GM21619 (cell line): Measurements from ENCODE around the gene CENPW.

ENCODE experiments used
- ATAC-seq: cut with Tn5 transposase; IDR thresholded peaks from one replicate; pipeline ENCODE4 v1.9.1; 2021; ENCODE audit not compliant: unreplicated experiment

The CENPW gene

DNA sequence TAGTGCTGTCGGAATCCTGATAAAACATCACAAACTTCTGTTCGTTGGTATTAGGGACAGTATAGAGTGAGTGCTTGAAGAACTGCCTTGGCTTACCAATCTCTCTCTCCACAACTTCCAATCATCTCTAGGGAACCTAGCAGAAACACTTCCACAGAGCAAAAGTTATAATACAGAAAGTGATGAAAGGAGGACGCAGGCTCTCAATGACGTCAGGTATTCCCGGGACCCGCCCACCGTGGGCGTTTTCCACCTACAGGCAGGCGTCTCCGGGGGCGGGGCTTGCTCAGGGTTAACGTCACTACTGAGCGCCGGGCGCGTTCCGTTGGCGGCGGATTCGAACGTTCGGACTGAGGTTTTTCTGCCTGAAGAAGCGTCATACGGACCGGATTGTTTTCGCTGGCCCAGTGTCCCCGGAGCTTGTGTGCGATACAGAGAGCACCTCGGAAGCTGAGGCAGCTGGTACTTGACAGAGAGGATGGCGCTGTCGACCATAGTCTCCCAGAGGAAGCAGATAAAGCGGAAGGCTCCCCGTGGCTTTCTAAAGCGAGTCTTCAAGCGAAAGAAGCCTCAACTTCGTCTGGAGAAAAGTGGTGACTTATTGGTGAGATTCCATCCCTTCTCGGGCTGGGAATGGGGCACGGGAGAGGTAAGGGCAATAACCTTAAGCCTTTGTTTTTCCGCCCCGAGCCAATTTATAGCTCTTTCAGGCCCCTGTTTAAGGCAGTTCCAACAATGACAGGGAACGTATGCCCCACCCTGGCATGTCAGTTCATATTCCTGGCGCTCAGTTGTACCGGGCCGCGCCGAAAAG, at the start of gene CENPW:
Gene CENPW, plus strand, starts transcription at position 320 of the 814 bp plus-strand sequence. Its CDS starts 159 bp downstream, at position 479.
- ATAC-seq: peak; percentile 95

DNA sequence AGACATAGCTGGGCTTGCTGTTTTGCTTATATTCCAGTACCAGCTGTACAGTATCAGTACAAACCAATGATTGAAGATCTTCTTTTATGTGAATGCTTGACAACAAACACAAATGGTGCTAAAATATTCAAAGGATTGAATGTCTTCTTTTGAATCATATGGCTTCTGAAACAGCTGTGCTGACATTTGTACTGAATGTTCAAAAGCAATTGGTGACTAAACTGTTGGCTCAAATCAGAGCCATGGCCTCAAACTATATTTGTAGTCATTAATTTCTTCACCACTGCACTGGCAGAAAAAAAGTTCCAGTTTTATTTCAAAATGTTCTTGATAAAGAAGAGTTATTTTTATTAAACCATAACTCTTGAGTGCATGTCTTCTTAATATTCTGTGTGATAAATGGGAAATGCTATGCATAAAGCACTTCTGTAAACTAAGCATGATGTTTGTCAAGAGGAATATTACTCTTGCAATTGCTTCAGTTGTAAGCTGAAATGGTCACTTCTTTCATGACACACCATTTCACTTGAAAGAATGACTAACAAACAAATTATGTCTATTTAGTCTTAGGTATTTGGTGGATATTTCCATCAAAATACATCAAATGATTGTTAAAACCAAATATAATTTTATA, 45.9 kb upstream of the CENPW start:
- ATAC-seq: no peak

DNA sequence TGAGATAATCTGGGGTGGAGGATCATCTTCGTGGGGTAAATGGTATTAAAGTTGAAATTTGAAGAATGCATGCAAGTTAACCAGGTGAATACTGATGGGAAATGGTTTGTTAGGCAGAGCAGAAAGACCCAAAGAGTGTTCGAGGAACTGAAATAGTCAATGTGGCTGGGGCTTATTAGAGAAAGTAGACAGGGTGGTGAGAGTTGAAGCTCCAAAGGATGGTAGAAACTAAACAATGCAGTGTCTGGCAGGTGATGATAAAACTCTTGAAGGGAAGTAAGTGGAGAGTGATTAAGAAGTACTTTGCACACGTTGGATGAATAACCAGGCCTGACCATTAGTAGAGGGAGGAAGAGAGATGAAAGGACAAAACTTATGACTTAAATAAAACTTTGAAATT, 39.8 kb upstream of the CENPW start:
- peak; percentile 34 for ATAC-seq

DNA sequence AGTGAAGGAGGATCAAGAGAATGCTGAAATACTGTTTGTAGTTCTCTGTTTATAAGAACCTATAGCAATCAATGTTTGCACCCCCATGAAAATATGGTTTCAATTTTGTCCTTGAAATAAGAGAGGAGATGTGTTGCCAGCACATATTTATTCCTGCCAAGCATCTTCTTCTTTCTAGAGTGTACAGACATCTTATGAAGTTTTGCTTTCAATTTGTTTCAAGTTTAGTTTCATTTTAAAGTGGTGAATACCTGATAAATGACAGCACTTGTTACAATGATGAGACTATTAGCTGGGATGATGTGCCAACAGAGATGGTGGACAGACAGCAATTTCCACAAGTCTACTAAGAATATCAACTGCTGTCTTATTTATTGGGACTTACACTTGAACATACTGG, 39.2 kb upstream of the CENPW start:
- ATAC-seq: peak; percentile 74

DNA sequence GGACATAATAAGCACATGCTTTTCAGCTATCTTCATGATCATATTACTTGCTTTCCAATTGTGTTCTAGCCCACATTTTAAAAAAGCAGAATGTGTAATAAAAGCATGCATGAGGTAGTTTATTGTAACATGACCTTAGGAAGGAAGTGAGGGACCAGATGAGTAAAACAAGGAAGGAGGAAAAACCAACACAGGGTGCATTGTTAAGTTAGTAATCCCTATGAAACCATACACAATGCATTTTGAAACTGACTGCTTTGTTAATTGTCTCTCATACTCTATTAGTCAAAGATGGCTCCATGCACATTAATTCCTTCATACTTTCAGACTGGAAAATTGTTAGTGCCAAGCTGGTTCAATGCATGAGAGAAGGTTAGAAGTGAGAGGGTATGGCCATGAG, 37.7 kb upstream of the CENPW start:
- ATAC-seq: no peak

DNA sequence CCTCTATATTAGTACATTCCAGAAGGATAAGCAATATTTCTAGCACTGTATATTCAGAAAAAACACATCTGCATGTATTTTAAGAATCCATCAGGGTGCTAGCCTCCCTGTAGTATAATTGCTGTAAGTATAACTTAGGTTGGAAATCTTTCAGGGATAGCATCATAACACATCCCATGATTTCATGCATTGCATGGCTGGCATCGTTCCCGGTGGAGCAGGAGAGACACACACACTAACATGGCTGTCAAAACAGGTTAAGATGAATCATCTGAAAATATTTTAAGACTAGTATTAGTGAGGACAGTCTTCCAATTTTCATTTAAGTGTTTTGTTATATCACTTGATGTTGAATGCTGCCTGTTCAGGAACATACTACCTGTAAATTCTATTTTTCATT, 32.1 kb upstream of the CENPW start:
- ATAC-seq: no peak

DNA sequence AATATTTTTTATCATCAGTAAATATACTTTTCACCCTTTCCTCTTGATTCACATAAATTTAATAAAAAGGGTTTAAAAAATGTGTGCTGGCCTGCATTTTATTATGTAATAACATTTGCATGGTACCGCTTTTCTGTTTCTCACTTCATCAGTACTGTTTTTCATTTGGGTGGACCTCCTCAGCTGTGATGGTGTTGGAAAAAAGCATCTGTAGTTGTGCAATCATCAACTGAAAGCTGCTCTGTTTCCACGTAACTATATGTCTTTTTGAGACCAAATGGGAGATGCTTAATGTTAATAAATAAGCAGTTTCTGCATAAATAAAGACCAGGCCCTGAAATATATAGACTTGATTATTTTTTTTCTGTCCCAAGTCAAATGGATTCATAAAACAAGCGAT, 31.6 kb upstream of the CENPW start:
- ATAC-seq: no peak

DNA sequence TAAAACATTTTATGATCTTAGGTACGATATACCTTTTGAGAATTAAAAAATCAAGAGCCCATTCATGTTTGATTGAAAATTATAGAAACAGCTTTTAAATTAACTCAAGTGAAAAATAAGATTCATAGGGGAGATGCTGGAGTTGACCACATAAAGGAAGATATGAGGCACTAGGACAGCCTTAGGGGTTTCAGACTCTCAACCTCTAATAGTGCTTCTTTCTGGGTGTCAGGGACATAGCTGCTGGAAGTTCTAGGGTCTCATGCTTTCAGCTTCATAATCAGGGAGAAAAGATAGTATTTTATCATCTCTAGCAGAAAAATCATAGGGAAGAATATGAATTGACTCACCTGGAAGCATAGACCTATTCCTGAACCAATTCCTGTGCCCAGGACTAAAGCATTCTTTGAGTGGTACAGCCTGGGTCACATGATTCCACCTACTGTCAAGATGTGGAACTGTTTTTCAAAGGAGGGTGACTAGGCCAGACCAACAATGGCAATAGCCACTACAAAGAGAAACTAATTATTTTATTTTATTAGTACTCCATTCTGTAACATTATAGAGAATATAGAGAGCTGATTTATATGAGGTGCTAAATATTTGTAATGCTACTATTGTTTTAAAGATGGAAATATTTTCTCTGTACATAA, 27.8 kb upstream of the CENPW start:
- peak; percentile 96 for ATAC-seq

DNA sequence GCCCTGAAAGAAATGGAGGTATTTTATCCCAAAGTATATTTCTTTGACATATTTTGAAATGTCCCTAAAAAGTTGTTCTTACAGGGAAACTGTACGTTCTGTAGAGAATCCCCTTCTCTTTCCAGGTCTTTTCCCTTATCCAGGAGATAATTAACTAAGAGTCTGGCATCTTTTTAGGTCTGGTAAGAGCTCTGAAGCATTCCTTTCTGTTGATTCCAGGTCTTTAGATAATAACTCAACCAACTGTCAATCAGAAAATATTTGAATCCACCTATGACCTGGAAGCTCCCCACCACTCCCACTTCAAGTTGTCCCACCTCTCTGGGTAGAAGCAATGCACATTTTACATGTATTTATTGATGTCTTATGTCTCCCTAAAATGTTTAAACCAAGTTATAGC, 26.0 kb upstream of the CENPW start:
- ATAC-seq: no peak

DNA sequence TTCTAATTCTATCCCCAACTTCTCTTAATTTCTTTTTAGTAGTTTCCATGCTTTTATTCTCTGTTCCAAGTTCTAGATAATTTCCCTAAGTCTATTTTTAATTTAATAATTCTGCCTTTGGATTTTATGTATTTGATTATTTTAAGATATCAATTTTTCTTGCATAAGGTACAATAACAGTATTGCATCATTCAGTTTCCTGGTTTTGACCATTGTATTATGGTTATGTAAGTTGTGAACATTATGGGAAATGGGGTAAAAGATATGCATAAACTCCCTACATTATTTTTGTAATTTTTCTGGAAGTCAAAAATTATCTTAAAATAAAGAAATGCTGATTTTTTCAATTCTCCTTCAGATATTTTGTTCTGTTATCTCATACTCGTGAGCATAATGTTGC, 21.1 kb upstream of the CENPW start:
- ATAC-seq: no peak

DNA sequence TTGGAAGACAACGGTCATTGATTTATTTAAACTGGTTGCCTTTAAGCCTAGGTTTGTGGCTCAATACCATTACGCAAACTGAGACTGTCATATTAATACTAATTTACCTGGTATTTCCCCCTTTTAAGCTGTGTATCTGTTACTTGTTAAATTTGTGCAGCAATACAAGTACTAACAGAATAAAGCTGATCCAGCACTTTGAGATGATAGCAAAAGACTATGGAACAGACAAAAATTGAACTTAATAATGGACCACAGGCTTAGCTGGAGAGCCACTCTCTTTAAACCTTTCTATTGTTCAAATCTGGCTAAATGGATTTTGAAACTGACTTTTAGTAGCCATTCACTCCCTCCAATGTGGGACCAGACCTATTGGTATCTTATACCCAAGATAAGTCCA, 6.2 kb upstream of the CENPW start:
- no peak for ATAC-seq

DNA sequence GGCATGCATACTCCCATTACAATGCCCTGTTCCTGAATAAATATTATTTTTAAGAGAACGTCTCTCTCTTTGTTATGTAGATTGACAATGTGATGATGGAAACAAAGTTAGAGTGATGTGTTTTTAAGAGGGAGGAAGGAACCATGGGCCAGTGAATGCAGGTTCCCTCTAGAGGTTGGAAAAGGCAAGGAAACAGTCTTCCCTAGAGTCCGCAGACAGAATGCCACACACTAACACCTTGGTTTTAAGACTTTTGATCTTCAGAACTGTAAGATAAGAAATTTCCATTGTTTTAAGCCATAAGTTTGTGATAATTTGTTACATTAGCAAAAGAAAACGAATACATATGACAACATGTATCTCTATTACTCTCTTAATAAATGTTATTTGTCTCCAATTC, 4.7 kb upstream of the CENPW start:
- no peak for ATAC-seq

DNA sequence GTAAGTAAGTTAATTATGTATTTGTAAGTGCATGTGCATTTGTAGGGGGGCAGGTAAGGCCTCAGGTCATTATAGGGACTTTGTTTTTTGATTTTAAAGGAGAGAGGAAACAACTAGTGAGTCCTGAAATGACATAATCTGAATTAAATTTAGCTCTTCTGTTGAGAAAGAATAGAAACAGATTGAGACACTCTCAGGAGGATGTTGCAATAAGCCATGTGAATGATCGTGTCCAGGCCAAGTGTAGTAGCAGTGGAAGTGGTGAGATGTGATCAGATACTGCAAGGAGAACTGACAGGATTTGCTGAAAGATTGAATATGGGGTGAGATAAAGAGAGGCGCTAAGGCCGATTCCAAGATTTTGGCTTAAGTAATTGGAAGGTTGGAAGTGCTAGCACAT, 2.6 kb upstream of the CENPW start:
- no peak for ATAC-seq

DNA sequence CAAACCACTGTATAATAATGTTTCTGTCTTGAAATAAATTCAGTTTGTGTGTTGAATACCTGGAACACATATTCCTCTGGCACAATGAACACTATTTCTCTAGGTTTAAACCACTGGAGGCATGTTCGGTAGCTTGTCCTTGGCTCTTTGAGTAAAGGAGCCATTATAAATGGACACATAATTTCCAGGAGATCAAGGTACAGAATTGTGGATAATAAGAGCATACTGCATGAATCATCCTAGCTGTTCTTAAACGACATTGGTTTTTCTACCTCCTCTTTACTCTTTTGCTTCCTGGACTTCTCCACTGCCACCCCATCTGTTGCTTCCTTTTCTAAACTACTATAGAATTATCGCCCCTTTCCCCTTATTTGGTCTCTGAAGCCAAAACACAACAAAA, 1.2 kb downstream of the CENPW start:
- ATAC-seq: no peak

DNA sequence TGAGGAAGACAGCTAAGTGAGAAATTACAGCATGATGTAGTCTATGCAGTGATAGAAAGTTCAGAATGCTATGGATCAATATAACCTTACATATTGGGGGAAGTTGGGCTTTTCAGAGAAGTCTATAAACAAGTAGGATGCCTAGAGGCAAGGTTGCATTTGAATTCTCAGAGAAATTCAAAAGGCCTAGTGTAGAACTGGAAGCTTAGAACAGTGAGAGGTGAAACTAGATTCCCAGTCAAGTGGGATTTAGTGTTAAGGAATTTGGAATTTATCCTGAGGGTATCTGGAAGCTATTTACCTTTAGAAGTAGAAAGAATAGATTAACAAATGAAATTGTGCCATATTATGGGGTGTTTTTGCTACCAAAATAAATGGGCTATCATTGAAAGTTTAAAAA, 4.3 kb downstream of the CENPW start:
- no peak for ATAC-seq

DNA sequence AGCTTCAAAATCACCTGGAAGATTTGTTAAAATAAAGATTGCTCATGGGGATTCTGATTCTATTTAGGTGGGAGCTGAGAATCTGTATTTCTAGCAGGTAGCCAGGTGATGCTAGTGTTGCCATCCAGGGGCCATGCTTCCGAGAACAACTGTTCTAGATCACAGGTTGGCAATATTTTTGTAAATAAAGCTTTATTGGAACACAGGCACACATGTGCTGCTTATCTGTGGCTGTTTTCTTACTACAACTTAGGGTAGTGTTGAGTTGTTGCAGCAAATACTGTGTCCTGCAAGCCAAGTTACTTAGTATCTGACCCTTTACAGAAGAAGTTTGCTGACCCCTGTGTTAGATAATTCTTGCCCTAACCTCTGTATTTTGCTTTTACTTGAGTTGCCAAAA, 12.0 kb downstream of the CENPW start:
- ATAC-seq: no peak

DNA sequence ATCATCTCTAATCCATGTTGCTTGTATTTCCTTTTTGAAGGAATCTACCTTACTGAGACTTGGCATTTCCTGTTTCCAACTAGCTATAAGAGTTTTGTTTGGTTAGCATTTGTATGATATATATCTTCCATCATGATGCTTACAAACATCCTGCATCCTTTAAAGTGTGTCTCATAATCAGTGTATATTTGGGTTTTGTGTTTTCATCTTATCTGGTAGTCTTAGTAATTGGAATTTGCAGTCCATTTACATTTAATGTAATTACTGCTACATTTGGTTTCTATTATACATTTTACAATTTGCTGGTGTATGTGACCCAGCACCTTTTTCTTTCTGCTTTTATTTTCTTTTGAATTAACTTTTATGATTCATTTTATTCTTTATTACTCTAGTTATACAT, 12.6 kb downstream of the CENPW start:
- no peak for ATAC-seq

DNA sequence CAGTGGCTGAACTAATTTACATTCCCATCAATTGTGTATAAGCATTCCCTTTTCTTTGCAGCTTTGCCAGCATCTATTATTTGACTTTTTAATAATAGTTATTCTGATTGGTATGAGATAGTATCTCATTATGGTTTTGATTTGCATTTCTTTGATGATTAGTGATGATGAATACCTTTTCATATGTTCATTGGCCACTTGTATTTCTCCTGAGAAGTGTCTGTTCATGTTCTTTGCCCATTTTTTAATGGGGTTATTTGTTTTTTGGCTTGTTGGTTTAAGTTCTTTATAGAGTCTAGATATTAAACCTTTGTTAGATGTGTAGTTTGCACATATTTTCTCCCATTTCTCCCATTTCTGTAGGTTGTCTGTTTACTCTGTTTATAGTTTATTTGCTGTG, 16.6 kb downstream of the CENPW start:
- ATAC-seq: no peak

DNA sequence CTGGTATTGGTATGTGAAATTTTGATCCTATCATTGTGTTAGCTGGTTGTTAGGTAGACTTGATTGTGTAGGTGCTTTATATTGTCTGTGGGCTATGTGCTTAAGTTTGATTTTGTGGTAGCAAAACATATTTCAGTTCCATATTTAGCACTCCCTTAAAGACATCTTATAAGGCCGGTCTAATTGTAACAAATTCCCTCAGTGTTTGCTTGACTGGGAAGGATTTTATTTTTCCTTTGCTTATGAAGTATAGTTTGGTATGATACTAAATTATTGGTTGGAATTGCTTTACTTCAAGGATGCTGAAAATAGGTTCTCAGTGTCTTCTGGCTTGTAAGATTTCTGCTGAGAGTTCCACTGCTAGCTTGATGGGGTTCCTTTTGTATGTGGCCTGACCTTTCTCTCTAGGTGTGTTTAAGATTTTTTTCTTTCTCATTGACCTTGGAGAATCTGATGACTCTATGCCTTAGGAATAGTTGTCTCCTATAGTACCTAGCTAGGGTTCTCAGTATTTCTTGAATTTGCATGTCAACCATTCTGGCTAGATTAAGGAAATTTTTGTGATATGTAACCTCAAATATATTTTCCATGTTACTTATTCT, 20.1 kb downstream of the CENPW start:
- ATAC-seq: no peak

DNA sequence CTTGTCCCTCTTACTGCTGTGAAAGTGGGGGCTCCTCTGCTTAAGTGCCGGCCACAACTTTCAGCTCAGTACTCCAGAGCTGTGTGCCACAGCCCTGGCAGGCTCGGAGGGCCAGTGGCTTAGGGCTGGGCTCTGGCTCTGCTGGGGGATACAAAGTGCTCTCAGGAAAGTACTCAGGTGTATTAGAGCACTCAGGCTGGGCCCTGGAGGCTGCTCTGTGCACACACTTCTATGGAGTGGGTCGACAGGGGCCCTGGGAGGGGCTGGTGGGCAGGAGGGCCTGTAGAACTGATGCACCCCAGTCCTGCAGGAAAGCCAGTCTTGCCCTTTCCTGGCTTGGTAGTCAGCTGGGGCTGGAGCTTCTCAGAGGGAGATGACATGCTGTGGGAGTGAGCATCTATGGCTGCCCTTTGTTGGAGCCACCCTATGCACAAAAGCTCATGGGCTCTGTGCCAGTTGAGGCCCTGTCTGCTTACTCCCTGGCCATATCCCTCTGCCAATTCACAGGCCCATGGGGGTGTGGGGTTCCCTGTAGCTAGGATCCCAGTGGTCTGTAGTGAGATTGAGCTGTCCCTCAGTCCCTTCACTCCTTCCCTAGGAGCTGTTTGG, 22.0 kb downstream of the CENPW start:
- no peak for ATAC-seq

DNA sequence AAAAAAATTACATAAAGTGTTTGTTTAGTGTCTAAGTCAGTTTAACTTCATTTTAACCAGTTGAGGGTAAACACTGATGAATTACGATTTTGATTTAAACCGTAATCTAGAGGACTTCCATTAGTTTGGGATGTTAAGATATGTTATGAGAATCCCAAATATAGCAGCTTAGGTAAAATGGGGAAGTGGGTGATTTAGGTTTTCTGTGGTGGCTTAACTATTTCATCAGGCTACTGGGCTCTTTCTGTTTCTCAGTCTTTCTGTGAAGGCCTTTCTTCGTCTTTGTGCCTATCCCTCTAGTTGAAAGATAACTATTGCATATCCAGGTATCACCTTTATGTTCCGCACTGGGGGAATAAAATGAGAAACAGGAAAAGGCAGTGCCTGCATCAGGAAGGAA, 27.9 kb downstream of the CENPW start:
- no peak for ATAC-seq
